ENCODE results near the gene TSPAN7. TPM values are rescaled to one million over a fixed set of nuclear protein-coding genes. Genes with fewer than 3 reads are reported as not detected.

Gene TSPAN7
- total and polyA plus RNA-seq, 2 of the 8 experiments (the other 6 are each of a cell fraction or from before 2014, with no cell fraction given): 32.1 to 37.7 TPM

- no peak overlapping the region for H2BK12ac ChIP-seq (ENCODE audit: low read depth, low read length)
Measured at GRCh38 chrX:38539748-38540147, 21.6 kb upstream of the TSPAN7 start.

More at GRCh38 chrX:38539748-38540147, 21.6 kb upstream of the TSPAN7 start:
- no peak overlapping the region for H3K4ac ChIP-seq (replicated peaks; ENCODE audit: insufficient read length, low read depth, low read length)
- H3K4me1 ChIP-seq (replicated peaks in 1 of 4; ENCODE audit: control insufficient read depth in 3 of 4, insufficient read depth in 4 of 4, low read length in 3 of 4): no peaks in the 10 kb centered on the region
- H4K8ac ChIP-seq (ENCODE audit: extremely low read depth, insufficient read depth, low read length): no peak overlapping the region
- no peaks in the 10 kb centered on the region for H3K27me3 ChIP-seq (replicated peaks in 1 of 4; ENCODE audit: control insufficient read depth in 3 of 4, extremely low read depth in 1 of 4, insufficient read depth in 3 of 4, low read length in 3 of 4)
- WGBS, 2 experiments (ENCODE audit: extremely low coverage in 1 of 2, insufficient coverage in 1 of 2, insufficient read length in 1 of 2, insufficient replicate concordance in 2 of 2, low coverage in 1 of 2, low lambda C conversion rate in 2 of 2, missing lambda C conversion rate in 1 of 2): 100% methylated on average over 1 of the region's 1 CpG; no CpG with 5 or more reads in 1 of the 2 experiments
- ChIA-PET POLR2A (ENCODE audit: partially characterized antibody) (no interaction called here), CTCF (ENCODE audit: partially characterized antibody) (no interaction called here)
- no peak overlapping the region for H3K9ac ChIP-seq (replicated peaks in 1 of 4; ENCODE audit: extremely low read depth in 1 of 4, low read depth in 3 of 4, low read length in 3 of 4)
- no peak for FAIRE-seq
- H3K56ac ChIP-seq (replicated peaks; ENCODE audit: insufficient read length, low read depth, low read length): no peak overlapping the region
- H3K23ac ChIP-seq (ENCODE audit: insufficient read length): no peak overlapping the region
- no peak overlapping the region for H2AFZ ChIP-seq (ENCODE audit: low read length)
- no peak overlapping the region for H3K14ac ChIP-seq (ENCODE audit: insufficient read length)
- H2BK15ac ChIP-seq (ENCODE audit: low read length): no peak overlapping the region
- no peaks in the 10 kb centered on the region for H3K36me3 ChIP-seq (ENCODE audit: control insufficient read depth in 2 of 4, insufficient read depth in 4 of 4, low read length in 3 of 4)
- no peaks in the 10 kb centered on the region for H4K20me1 ChIP-seq (replicated peaks in 1 of 2; ENCODE audit: control insufficient read depth in 1 of 2, insufficient read depth in 2 of 2, low read length in 2 of 2)
- no peak overlapping the region for H2BK5ac ChIP-seq (ENCODE audit: low read depth, low read length)
- H3K23me2 ChIP-seq (ENCODE audit: low read depth, low read length): no peaks in the 10 kb centered on the region
- no peak overlapping the region for H4K5ac ChIP-seq (ENCODE audit: insufficient read length, low read depth, low read length)
- H3K4me2 ChIP-seq (ENCODE audit: insufficient read depth in 1 of 2, low read depth in 2 of 2, low read length in 2 of 2): no peak overlapping the region
- DNase-seq (ENCODE audit: low read depth in 1 of 2, low spot score in 2 of 2): no peak
- H3K79me2 ChIP-seq (ENCODE audit: control insufficient read depth in 1 of 2, insufficient read depth in 2 of 2, low read length in 2 of 2): no peaks in the 10 kb centered on the region
- no peak overlapping the region for H3K4me3 ChIP-seq (ENCODE audit: extremely low read depth in 1 of 4, insufficient read depth in 2 of 4, low read depth in 3 of 4, low read length in 4 of 4)
- no peak overlapping the region for H3K18ac ChIP-seq (ENCODE audit: extremely low read depth, low read length)
- H3K79me1 ChIP-seq (ENCODE audit: low read depth, low read length): no peaks in the 10 kb centered on the region
- TF ChIP-seq ATF3 (IDR thresholded peaks at IDR 0.05; ENCODE audit: insufficient read depth, low read depth, low read length) (no peak), ZNF274 (IDR thresholded peaks at IDR 0.05; ENCODE audit: borderline replicate concordance, extremely low read depth, low read length) (no peak), JUND (IDR thresholded peaks at IDR 0.05; ENCODE audit: low read length) (no peak)
- H2BK120ac ChIP-seq (replicated peaks; ENCODE audit: low read depth, low read length): no peak overlapping the region
- H3K9me3 ChIP-seq (ENCODE audit: insufficient read depth in 2 of 2, low read depth in 1 of 2, low read length in 1 of 2): no peaks in the 10 kb centered on the region
- H4K91ac ChIP-seq (replicated peaks; ENCODE audit: insufficient read length, low read length): no peak overlapping the region
- no peak overlapping the region for H2BK20ac ChIP-seq (ENCODE audit: low read length)
- H2AK5ac ChIP-seq (ENCODE audit: low read depth, low read length): no peak overlapping the region
- no peak overlapping the region for H3K27ac ChIP-seq (ENCODE audit: low read depth, low read length)

All from H1 (cell line).